HUES6 (cell line): ENCODE measurements around the gene EXOSC1.

Source experiments
- H3K27ac ChIP-seq: 2 replicates; pipeline ENCODE4 v1.7.0; 2013; ENCODE audit warnings: low read depth, mild to moderate bottlenecking, low read length, inconsistent platforms
- H3K27me3 ChIP-seq: 2 replicates; pipeline ENCODE4 v1.6.1; 2013; ENCODE audit warnings: low read length; ENCODE audit not compliant: control insufficient read depth, insufficient read depth
- H3K36me3 ChIP-seq: 2 replicates; pipeline ENCODE4 v1.6.1; 2013; ENCODE audit warnings: low read length; ENCODE audit not compliant: control insufficient read depth, insufficient read depth
- H3K4me1 ChIP-seq: 2 replicates; pipeline ENCODE4 v1.6.1; 2013; ENCODE audit warnings: low read length; ENCODE audit not compliant: control insufficient read depth, insufficient read depth
- H3K4me3 ChIP-seq: 2 replicates; pipeline ENCODE4 v1.5.1; 2013; ENCODE audit warnings: low read depth, low read length
- H3K9ac ChIP-seq: one replicate; pipeline ENCODE4 v1.6.1; 2013; ENCODE audit warnings: mild to moderate bottlenecking, low read length
- H3K9me3 ChIP-seq: 2 replicates; pipeline ENCODE4 v1.6.1; 2013; ENCODE audit warnings: low read depth, low read length; ENCODE audit not compliant: control insufficient read depth, insufficient read depth

Gene EXOSC1

GRCh38 chr10:97459111-97459510 is 13.3 kb upstream of the EXOSC1 start:
- H3K9me3 ChIP-seq, result no peaks in the 10 kb centered on the region
- H3K4me3 ChIP-seq, result no peak overlapping the region
- peaks cover 97% of the 10 kb centered on the region for H3K36me3 ChIP-seq
- no peaks in the 10 kb centered on the region for H3K27me3 ChIP-seq
- H3K9ac ChIP-seq, result no peak overlapping the region
- H3K4me1 ChIP-seq, result no peaks in the 10 kb centered on the region
- no peak overlapping the region for H3K27ac ChIP-seq

GRCh38 chr10:97456686-97457065 is 10.9 kb upstream of the EXOSC1 start:
- H3K4me3 ChIP-seq, result no peak overlapping the region
- no peaks in the 10 kb centered on the region for H3K9me3 ChIP-seq
- no peaks in the 10 kb centered on the region for H3K4me1 ChIP-seq
- no peak overlapping the region for H3K9ac ChIP-seq
- H3K27me3 ChIP-seq, result no peaks in the 10 kb centered on the region
- H3K27ac ChIP-seq, result no peak overlapping the region
- H3K36me3 ChIP-seq, result peaks cover 98% of the 10 kb centered on the region

DNA sequence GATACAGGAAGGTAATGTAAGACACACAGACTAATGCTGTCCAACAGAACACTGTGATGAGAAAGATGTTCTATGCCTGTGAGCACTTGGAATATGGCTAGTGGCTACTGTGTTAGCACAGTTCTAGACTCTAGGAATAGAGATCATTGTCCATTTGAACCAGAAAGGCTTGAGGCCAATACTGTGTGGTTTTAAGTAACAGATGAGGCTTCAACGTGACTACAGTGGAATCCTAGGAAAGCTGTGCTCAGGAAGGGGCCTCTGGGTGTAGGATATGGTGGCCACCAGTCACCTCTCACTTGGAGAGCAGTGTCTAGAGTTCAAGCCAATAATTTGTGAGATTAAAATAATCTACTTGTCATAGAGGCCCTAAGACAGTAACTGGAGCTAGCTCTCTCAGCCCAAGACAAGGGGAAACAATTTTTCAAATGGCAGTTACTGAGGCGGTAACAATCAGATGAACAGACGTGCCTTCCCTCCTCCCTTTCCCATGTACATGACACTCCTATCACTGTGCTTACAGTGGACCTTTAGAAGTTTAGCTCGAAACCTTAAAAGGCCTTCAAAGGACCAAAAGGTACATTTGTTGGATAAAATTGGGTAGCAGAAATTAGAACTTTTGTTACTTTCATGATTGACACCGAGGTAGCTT is 10.4 kb upstream of the EXOSC1 start:
- H3K9me3 ChIP-seq, result no peaks in the 10 kb centered on the region
- H3K4me1 ChIP-seq, result no peaks in the 10 kb centered on the region
- no peaks in the 10 kb centered on the region for H3K27me3 ChIP-seq
- no peak overlapping the region for H3K4me3 ChIP-seq
- H3K27ac ChIP-seq, result no peak overlapping the region
- peaks cover 98% of the 10 kb centered on the region for H3K36me3 ChIP-seq
- no peak overlapping the region for H3K9ac ChIP-seq

GRCh38 chr10:97454330-97455036 is 8.7 kb upstream of the EXOSC1 start:
- Histone ChIP-seq H3K27ac (no peak overlapping the region), H3K9me3 (no peaks in the 10 kb centered on the region), H3K4me3 (no peak overlapping the region), H3K27me3 (no peaks in the 10 kb centered on the region), H3K4me1 (no peaks in the 10 kb centered on the region), H3K36me3 (peaks cover 88% of the 10 kb centered on the region), H3K9ac (no peak overlapping the region)

DNA sequence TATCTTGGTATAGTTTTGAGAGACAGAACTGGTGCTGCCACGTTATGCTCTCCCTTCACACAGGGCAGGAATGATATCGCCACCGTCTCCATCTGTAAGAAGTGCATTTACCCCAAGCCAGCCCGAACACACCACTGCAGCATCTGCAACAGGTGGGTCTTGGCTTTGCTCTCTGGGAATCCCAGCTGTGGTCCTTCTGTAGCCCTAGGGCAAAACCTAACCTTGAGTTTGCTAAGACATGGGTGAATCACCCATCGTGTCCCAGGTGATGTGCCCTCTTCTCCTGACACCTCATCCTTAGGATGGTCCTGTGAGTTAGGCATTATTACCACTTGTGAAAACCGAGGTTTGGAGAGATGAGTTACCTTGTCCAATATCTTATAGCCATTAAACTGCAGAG is 6.5 kb upstream of the EXOSC1 start:
- Histone ChIP-seq H3K4me1 (no peaks in the 10 kb centered on the region), H3K9ac (no peak overlapping the region), H3K4me3 (no peak overlapping the region), H3K27ac (no peak overlapping the region), H3K9me3 (no peaks in the 10 kb centered on the region), H3K27me3 (no peaks in the 10 kb centered on the region), H3K36me3 (peaks cover 68% of the 10 kb centered on the region)

DNA sequence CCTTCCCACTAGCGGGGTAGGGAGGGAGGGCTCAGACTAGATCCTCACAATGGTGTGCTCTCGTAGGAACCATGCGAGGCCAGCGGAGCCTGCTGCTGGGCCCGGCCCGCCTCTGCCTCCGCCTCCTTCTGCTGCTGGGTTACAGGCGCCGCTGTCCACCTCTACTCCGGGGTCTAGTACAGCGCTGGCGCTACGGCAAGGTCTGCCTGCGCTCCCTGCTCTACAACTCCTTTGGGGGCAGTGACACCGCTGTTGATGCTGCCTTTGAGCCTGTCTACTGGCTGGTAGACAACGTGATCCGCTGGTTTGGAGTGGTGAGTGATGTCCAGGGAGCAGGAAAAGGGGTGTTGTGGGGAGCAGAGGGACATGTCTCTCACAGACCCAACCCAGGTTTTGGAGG is 5.8 kb upstream of the EXOSC1 start:
- no peaks in the 10 kb centered on the region for H3K4me1 ChIP-seq
- H3K4me3 ChIP-seq, result no peak overlapping the region
- no peaks in the 10 kb centered on the region for H3K9me3 ChIP-seq
- no peak overlapping the region for H3K27ac ChIP-seq
- no peaks in the 10 kb centered on the region for H3K27me3 ChIP-seq
- H3K36me3 ChIP-seq, result peaks cover 61% of the 10 kb centered on the region
- no peak overlapping the region for H3K9ac ChIP-seq

GRCh38 chr10:97450828-97451227 is 5.0 kb upstream of the EXOSC1 start:
- H3K27me3 ChIP-seq, result no peaks in the 10 kb centered on the region
- peaks cover 53% of the 10 kb centered on the region for H3K36me3 ChIP-seq
- H3K9me3 ChIP-seq, result no peaks in the 10 kb centered on the region
- no peaks in the 10 kb centered on the region for H3K4me1 ChIP-seq
- H3K9ac ChIP-seq, result no peak overlapping the region
- no peak overlapping the region for H3K4me3 ChIP-seq
- no peak overlapping the region for H3K27ac ChIP-seq

GRCh38 chr10:97445357-97445721 is 467 bp downstream of the EXOSC1 start:
- Histone ChIP-seq H3K9ac (peak overlapping the region; percentile 92), H3K4me1 (no peaks in the 10 kb centered on the region), H3K4me3 (peak overlapping the region; percentile 95), H3K27me3 (no peaks in the 10 kb centered on the region), H3K36me3 (peaks cover 24% of the 10 kb centered on the region), H3K9me3 (no peaks in the 10 kb centered on the region), H3K27ac (peak overlapping the region; percentile 28; the same call in 1 of the 2 replicates)

GRCh38 chr10:97444212-97444611 is 1.6 kb downstream of the EXOSC1 start:
- Histone ChIP-seq H3K4me3 (no peak overlapping the region), H3K27ac (no peak overlapping the region), H3K9ac (no peak overlapping the region), H3K27me3 (no peaks in the 10 kb centered on the region), H3K4me1 (no peaks in the 10 kb centered on the region), H3K9me3 (no peaks in the 10 kb centered on the region), H3K36me3 (peaks cover 32% of the 10 kb centered on the region)

DNA sequence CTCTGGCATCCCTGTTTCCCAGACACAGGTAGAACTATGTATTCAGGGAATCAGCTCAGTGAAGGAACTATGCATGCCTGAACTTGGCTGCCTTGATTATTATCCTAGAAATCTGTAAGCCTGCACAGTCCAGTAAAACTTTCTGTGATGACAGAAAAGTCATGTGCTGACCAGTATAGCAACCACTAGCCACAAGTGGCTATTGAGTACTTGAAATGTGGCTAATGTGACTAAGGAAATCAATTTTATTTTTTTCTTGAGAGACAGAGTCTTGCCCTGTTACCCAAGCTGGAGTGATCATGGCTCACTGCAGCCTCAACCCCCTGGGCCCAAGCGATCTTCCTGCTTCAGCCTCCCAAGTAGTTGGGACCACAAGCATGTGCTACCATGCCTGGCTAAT is 3.5 kb downstream of the EXOSC1 start:
- Histone ChIP-seq H3K36me3 (peaks cover 48% of the 10 kb centered on the region), H3K4me1 (no peaks in the 10 kb centered on the region), H3K27me3 (no peaks in the 10 kb centered on the region), H3K9ac (no peak overlapping the region), H3K9me3 (no peaks in the 10 kb centered on the region), H3K4me3 (no peak overlapping the region), H3K27ac (no peak overlapping the region)

- H3K36me3 ChIP-seq, result peaks cover 87% of the 10 kb centered on the region
- no peak overlapping the region for H3K4me3 ChIP-seq
- no peaks in the 10 kb centered on the region for H3K9me3 ChIP-seq
- no peaks in the 10 kb centered on the region for H3K27me3 ChIP-seq
- H3K9ac ChIP-seq, result no peak overlapping the region
- H3K27ac ChIP-seq, result no peak overlapping the region
- H3K4me1 ChIP-seq, result no peaks in the 10 kb centered on the region
Observed at GRCh38 chr10:97435211-97435610, 10.6 kb downstream of the EXOSC1 start.
